Natural killer cell (primary cell): ENCODE data around the gene ELFN1. TPM values are rescaled to one million over a fixed set of nuclear protein-coding genes. Genes with fewer than 3 reads are reported as not detected.

ENCODE experiments used
- ATAC-seq, 3 donors: fragments of 150-1000 bp in 2 of 3; fragments of 200-7000 bp in 1 of 3; cut with Tn5 transposase; 1 replicate in 1 of 3; 2 replicates in 2 of 3; pipeline ENCODE4 v1.10.0; 2021; ENCODE audit warnings: mild to moderate bottlenecking in 2 of 3, moderate library complexity in 2 of 3
- DNase-seq, 2 donors: peaks; one replicate each; pipeline versions ENCODE4 v3.0.0 to v3.0.0-alpha.2; 2013 to 2021; ENCODE audit warnings: mixed read lengths in 1 of 2
- H3K27ac ChIP-seq: one replicate; pipeline ENCODE4 v1.5.1; 2013; ENCODE audit warnings: mild to moderate bottlenecking, low read length
- H3K27me3 ChIP-seq: one replicate; pipeline ENCODE4 v1.6.1; 2013; ENCODE audit warnings: low read length; ENCODE audit not compliant: control insufficient read depth, insufficient read depth
- H3K36me3 ChIP-seq: one replicate; pipeline ENCODE4 v1.6.1; 2013; ENCODE audit warnings: low read length; ENCODE audit not compliant: control insufficient read depth, insufficient read depth
- H3K4me1 ChIP-seq: one replicate; pipeline ENCODE4 v1.6.1; 2013; ENCODE audit warnings: low read length; ENCODE audit not compliant: control insufficient read depth, insufficient read depth
- H3K4me3 ChIP-seq: one replicate; pipeline ENCODE4 v1.5.1; 2013; ENCODE audit warnings: low read length
- H3K9me3 ChIP-seq: one replicate; pipeline ENCODE4 v1.6.1; 2013; ENCODE audit warnings: low read length; ENCODE audit not compliant: control insufficient read depth, insufficient read depth
- H3K27ac Mint-ChIP-seq, 2 donors: one replicate each; pipeline ENCODE4 v1.8.0; 2022; ENCODE audit warnings: mild to moderate bottlenecking in 2 of 2, mixed read lengths in 2 of 2, moderate library complexity in 1 of 2
- H3K27me3 Mint-ChIP-seq, 2 donors: one replicate each; pipeline ENCODE4 v1.8.0; 2022; ENCODE audit warnings: low read depth in 2 of 2, mixed read lengths in 2 of 2
- H3K36me3 Mint-ChIP-seq: one replicate; pipeline ENCODE4 v1.8.0; 2022; ENCODE audit warnings: mixed read lengths
- H3K4me1 Mint-ChIP-seq, 2 donors: one replicate each; pipeline ENCODE4 v1.8.0; 2022; ENCODE audit warnings: mixed read lengths in 2 of 2
- H3K4me3 Mint-ChIP-seq: one replicate; pipeline ENCODE4 v1.8.0; 2022; ENCODE audit warnings: mild to moderate bottlenecking, moderate library complexity, mixed read lengths
- H3K9me3 Mint-ChIP-seq, 2 donors: one replicate each; pipeline ENCODE4 v1.8.0; 2022; ENCODE audit warnings: mixed read lengths in 2 of 2
- WGBS: methylation state at CpG from one replicate; pipeline ENCODE4 v1.1.7; 2013; ENCODE audit warnings: missing lambda C conversion rate; ENCODE audit not compliant: insufficient coverage; 5-methylcytosine and 5-hydroxymethylcytosine counted together
- intact Hi-C: fragments of 100-400 bp; cut with micrococcal nuclease; formaldehyde crosslinking; loops from one replicate; pipeline ENCODE4 v1.14.2; 2022
- total RNA-seq, 4 donors: library from RNA; stranded (reverse); fragments of 120-200 nt in 1 of 4; gene quantifications; one replicate each; pipeline versions ENCODE4 v1.2.3 to v1.2.4, GENCODE V29; 2013 to 2022
- TF ChIP-seq, protein P1 (sequence below): fragments of 200-600 bp; IDR thresholded peaks from one replicate; pipeline ENCODE4 v1.8.0; 2022; ENCODE audit warnings: antibody characterized with exemption

Gene ELFN1
- total RNA-seq, 3 donors from 2014 or later (not counting 1 experiment from before 2014, with no cell fraction given) = 0.30 to 0.45 TPM; not detected in 1

DNA sequence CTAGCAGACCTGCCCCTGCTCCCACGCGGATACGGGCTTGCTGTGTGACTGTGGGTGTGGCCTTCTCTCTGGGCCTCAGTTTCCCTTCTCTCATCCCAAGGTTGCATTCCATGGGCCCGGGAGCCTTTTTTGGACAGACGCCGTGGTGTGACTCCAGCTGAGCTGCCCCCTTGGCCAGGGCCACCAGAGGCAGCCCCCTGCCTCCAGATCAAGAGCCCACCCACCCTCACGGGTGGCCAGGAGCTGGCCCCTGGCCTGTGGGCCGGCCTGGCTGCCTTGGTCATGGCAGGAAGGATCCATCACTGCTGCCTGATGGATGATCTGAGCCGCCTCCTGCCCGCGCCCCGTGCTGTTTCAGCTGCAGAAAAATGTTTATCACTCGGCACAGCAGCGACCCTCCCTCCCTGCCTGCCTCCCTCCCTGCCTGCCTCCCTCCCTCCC is 27.8 kb upstream of the ELFN1 start:
- no peak overlapping the region for H3K27ac Mint-ChIP-seq
- H3K4me1 ChIP-seq = no peaks in the 10 kb centered on the region
- peaks cover under 1% of the 10 kb centered on the region in 2 donors for H3K9me3 Mint-ChIP-seq
- H3K4me1 Mint-ChIP-seq = no peaks in the 10 kb centered on the region
- WGBS = 56% methylated on average over 12 of the region's 14 CpGs
- TF ChIP-seq, protein P1, sequence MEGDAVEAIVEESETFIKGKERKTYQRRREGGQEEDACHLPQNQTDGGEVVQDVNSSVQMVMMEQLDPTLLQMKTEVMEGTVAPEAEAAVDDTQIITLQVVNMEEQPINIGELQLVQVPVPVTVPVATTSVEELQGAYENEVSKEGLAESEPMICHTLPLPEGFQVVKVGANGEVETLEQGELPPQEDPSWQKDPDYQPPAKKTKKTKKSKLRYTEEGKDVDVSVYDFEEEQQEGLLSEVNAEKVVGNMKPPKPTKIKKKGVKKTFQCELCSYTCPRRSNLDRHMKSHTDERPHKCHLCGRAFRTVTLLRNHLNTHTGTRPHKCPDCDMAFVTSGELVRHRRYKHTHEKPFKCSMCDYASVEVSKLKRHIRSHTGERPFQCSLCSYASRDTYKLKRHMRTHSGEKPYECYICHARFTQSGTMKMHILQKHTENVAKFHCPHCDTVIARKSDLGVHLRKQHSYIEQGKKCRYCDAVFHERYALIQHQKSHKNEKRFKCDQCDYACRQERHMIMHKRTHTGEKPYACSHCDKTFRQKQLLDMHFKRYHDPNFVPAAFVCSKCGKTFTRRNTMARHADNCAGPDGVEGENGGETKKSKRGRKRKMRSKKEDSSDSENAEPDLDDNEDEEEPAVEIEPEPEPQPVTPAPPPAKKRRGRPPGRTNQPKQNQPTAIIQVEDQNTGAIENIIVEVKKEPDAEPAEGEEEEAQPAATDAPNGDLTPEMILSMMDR = no peak
- H3K4me3 Mint-ChIP-seq = no peak overlapping the region
- peaks cover 4% of the 10 kb centered on the region for H3K9me3 ChIP-seq
- H3K4me3 ChIP-seq = no peak overlapping the region
- intact Hi-C loops = no loop called here
- no peaks in the 10 kb centered on the region for H3K27me3 ChIP-seq
- H3K27me3 Mint-ChIP-seq = peaks cover 0 to 5% of the 10 kb centered on the region in 2 donors
- peaks cover 1% of the 10 kb centered on the region for H3K36me3 Mint-ChIP-seq
- H3K36me3 ChIP-seq = no peaks in the 10 kb centered on the region
- ATAC-seq (no peak), DNase-seq (no peak)
- no peak overlapping the region for H3K27ac ChIP-seq

DNA sequence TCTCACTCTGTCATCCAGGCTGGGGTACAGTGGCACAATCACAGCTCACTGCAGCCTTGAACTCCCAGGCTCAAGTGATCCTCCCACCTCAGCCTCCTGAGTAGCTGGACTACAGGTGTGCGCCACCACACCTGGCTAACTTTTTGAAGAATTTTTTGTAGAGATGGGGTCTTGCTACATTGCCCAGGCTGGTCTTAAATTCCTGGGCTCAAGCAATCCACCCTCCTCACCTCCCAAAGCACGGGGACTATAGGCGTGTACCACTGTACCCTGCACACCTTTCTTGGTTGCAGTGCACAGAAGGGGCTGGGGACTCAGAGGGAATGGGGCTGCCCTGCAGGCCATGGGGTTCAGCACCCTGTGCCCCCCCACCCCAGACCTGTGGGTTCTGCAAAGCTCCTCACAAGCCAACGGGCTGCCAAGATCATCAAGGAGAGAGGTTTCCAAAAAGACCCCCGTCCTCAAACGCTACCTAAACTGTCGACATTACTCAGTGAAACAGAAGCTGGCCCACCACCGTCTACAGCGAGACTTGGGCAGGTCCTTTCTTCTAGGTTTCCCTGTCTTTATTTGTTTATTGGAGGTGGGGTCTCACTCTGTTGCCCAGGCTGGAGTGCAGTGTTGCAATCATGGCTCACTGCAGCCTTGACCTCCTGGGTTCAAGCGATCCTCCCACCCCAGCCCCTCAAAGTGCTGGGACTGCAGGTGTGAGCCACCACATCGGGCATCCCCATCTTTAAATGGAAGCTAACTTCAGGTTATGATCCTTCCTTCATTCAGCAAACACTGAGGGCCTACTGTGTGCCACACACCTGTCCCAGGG is 26.6 kb upstream of the ELFN1 start:
- Mint-ChIP-seq H3K9me3 (no peaks in the 10 kb centered on the region), H3K27ac (no peak overlapping the region), H3K4me3 (no peak overlapping the region), H3K27me3 (peaks cover 0 to 5% of the 10 kb centered on the region in 2 donors), H3K36me3 (no peaks in the 10 kb centered on the region), H3K4me1 (no peaks in the 10 kb centered on the region)
- no peak for DNase-seq
- no peaks in the 10 kb centered on the region for H3K4me1 ChIP-seq
- WGBS = 86% methylated on average over 10 of the region's 11 CpGs
- H3K27ac ChIP-seq = no peak overlapping the region
- H3K4me3 ChIP-seq = no peak overlapping the region
- H3K27me3 ChIP-seq = no peaks in the 10 kb centered on the region
- H3K36me3 ChIP-seq = no peaks in the 10 kb centered on the region
- no peak for ATAC-seq
- no peaks in the 10 kb centered on the region for H3K9me3 ChIP-seq
- TF ChIP-seq, protein P1 = no peak
- intact Hi-C loops = no loop called here

DNA sequence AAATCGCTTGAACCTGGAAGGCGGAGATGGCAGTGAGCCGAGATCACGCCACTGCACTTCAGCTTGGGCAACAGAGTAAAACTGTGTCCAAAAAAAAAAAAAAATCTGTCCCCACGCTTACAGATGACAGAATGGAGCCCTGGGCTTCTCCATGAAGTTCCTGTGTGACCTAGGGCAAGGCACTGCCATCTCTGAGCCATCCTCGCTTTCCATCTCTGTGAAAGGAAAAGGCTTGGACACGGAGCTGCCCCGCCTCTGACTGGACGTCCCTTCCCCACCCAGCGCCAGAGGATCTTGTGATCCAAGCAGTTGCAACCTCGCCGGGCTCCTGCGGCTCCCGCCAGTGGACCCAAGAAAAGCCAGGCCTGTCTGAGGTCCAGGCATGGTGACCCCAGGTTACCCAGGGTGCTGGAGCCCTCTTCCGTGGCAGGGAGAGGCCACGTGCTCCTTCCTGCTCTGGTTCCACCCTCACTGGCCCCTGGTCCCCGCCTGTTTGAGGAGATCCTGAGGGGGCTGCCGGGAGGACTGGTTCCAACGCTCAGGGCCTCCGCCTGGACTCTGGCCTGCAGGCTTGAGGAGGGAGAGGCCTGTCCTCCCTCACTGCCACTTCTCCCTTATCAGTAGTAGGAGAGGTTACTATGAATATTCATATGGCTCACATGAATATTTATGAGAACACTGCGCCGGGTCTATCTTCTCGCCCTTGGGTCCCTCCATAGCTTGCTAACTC is 25.6 kb upstream of the ELFN1 start:
- no peaks in the 10 kb centered on the region for H3K9me3 ChIP-seq
- no peak for DNase-seq
- H3K9me3 Mint-ChIP-seq = no peaks in the 10 kb centered on the region
- no peaks in the 10 kb centered on the region for H3K4me1 ChIP-seq
- H3K27me3 Mint-ChIP-seq = peaks cover 0 to 8% of the 10 kb centered on the region in 2 donors
- H3K4me3 Mint-ChIP-seq = no peak overlapping the region
- intact Hi-C loops = no loop called here
- WGBS = 89% methylated on average over 20 of the region's 23 CpGs
- H3K27ac Mint-ChIP-seq = no peak overlapping the region
- H3K4me1 Mint-ChIP-seq = no peaks in the 10 kb centered on the region
- no peak overlapping the region for H3K27ac ChIP-seq
- no peak overlapping the region for H3K4me3 ChIP-seq
- no peaks in the 10 kb centered on the region for H3K36me3 Mint-ChIP-seq
- no peaks in the 10 kb centered on the region for H3K27me3 ChIP-seq
- TF ChIP-seq, protein P1 = no peak
- H3K36me3 ChIP-seq = no peaks in the 10 kb centered on the region
- ATAC-seq = no peak
